ENCODE results near the gene ZNF341.

Gene ZNF341

DNA sequence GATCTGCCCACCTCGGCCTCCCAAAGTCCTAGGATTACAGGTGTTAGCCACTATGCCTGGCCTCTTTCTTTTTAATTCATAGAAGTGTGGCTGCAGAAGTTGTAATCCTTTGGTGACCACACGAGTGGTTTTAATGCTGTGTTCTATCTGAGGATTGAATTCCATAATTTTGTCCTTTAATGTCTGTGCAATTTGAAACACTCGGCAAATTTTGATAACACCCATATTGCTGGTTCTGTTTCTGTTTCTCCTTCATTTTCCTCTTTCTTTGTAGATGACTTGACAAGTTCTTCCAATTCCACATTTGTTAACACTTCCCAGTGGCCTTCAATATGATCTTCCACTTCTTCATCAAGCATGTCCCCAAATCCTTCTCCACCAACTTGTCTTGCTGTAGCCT lies 76.6 kb downstream of the ZNF341 start:
- no peak overlapping the region for H3K9ac ChIP-seq (ENCODE audit: low read depth, low read length)
- DNase-seq = no peak
- no peak for ATAC-seq (ENCODE audit: insufficient read depth, low read depth)
- H3K36me3 ChIP-seq (ENCODE audit: insufficient read depth, low read length) = no peaks in the 10 kb centered on the region
- peaks cover 22% of the 10 kb centered on the region for H3K79me2 ChIP-seq (ENCODE audit: insufficient read depth, low read length)
- peaks cover 16% of the 10 kb centered on the region; the same call in 1 of the 2 replicates for H4K20me1 ChIP-seq (ENCODE audit: insufficient read depth, low read length)
- no peak overlapping the region for H3K4me2 ChIP-seq (ENCODE audit: insufficient read depth, low read length)
- no peaks in the 10 kb centered on the region for H3K9me3 ChIP-seq (ENCODE audit: insufficient read depth, low read length, severe bottlenecking)
- TF ChIP-seq EZH2 (IDR thresholded peaks at IDR 0.05; ENCODE audit: borderline replicate concordance, low read depth, low read length, severe bottlenecking) = no peak
- TF ChIP-seq, protein P1, sequence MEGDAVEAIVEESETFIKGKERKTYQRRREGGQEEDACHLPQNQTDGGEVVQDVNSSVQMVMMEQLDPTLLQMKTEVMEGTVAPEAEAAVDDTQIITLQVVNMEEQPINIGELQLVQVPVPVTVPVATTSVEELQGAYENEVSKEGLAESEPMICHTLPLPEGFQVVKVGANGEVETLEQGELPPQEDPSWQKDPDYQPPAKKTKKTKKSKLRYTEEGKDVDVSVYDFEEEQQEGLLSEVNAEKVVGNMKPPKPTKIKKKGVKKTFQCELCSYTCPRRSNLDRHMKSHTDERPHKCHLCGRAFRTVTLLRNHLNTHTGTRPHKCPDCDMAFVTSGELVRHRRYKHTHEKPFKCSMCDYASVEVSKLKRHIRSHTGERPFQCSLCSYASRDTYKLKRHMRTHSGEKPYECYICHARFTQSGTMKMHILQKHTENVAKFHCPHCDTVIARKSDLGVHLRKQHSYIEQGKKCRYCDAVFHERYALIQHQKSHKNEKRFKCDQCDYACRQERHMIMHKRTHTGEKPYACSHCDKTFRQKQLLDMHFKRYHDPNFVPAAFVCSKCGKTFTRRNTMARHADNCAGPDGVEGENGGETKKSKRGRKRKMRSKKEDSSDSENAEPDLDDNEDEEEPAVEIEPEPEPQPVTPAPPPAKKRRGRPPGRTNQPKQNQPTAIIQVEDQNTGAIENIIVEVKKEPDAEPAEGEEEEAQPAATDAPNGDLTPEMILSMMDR (IDR thresholded peaks at IDR 0.05; ENCODE audit: borderline replicate concordance, extremely low read depth, low read length, poor library complexity, severe bottlenecking) = no peak
- no peak overlapping the region for H2AFZ ChIP-seq (ENCODE audit: low read depth, low read length)
- no peak overlapping the region for H3K4me3 ChIP-seq (ENCODE audit: low read depth in 1 of 2, low read length in 2 of 2)
- H3K27ac ChIP-seq (ENCODE audit: low read length) = no peak overlapping the region
- peaks cover 22% of the 10 kb centered on the region for H3K4me1 ChIP-seq (ENCODE audit: insufficient read depth, low read length)
- no peaks in the 10 kb centered on the region for H3K27me3 ChIP-seq (ENCODE audit: insufficient read depth, low read length, poor library complexity)

DNA sequence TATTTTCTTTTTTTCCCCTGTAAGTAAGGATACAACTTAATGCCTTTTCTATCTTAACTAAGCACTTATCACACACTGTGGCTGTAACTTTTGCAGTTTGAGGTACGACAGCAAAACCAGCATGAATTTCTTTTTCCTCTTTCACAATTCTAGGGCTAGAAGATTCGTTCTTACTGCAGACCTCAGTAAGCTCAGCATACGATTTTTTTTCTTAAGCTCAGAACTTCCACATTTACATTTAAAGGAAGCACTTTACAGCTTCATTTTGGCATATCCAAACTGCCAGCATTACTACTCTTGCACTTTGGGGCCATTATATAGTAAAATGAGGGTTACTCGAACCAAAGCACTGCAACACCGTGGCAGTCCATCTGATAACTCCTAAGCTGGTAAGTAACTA lies 78.5 kb downstream of the ZNF341 start:
- ATAC-seq (ENCODE audit: insufficient read depth, low read depth) (no peak), DNase-seq (no peak)
- H4K20me1 ChIP-seq (ENCODE audit: insufficient read depth, low read length) = peaks cover 32% of the 10 kb centered on the region
- H3K4me1 ChIP-seq (ENCODE audit: insufficient read depth, low read length) = peaks cover 38% of the 10 kb centered on the region
- H3K79me2 ChIP-seq (ENCODE audit: insufficient read depth, low read length) = peaks cover 40% of the 10 kb centered on the region
- no peak overlapping the region for H3K9ac ChIP-seq (ENCODE audit: low read depth, low read length)
- H3K4me2 ChIP-seq (ENCODE audit: insufficient read depth, low read length) = peak overlapping the region; percentile 64; the same call in 1 of the 2 replicates
- TF ChIP-seq, protein P1 (IDR thresholded peaks at IDR 0.05; ENCODE audit: borderline replicate concordance, extremely low read depth, low read length, poor library complexity, severe bottlenecking) = no peak
- TF ChIP-seq EZH2 (IDR thresholded peaks at IDR 0.05; ENCODE audit: borderline replicate concordance, low read depth, low read length, severe bottlenecking) = no peak
- no peaks in the 10 kb centered on the region for H3K27me3 ChIP-seq (ENCODE audit: insufficient read depth, low read length, poor library complexity)
- peaks cover 13% of the 10 kb centered on the region for H3K36me3 ChIP-seq (ENCODE audit: insufficient read depth, low read length)
- H3K27ac ChIP-seq (ENCODE audit: low read length) = no peak overlapping the region
- H2AFZ ChIP-seq (ENCODE audit: low read depth, low read length) = peak overlapping the region; percentile 78
- no peaks in the 10 kb centered on the region for H3K9me3 ChIP-seq (ENCODE audit: insufficient read depth, low read length, severe bottlenecking)
- H3K4me3 ChIP-seq (ENCODE audit: low read depth in 1 of 2, low read length in 2 of 2) = no peak overlapping the region

DNA sequence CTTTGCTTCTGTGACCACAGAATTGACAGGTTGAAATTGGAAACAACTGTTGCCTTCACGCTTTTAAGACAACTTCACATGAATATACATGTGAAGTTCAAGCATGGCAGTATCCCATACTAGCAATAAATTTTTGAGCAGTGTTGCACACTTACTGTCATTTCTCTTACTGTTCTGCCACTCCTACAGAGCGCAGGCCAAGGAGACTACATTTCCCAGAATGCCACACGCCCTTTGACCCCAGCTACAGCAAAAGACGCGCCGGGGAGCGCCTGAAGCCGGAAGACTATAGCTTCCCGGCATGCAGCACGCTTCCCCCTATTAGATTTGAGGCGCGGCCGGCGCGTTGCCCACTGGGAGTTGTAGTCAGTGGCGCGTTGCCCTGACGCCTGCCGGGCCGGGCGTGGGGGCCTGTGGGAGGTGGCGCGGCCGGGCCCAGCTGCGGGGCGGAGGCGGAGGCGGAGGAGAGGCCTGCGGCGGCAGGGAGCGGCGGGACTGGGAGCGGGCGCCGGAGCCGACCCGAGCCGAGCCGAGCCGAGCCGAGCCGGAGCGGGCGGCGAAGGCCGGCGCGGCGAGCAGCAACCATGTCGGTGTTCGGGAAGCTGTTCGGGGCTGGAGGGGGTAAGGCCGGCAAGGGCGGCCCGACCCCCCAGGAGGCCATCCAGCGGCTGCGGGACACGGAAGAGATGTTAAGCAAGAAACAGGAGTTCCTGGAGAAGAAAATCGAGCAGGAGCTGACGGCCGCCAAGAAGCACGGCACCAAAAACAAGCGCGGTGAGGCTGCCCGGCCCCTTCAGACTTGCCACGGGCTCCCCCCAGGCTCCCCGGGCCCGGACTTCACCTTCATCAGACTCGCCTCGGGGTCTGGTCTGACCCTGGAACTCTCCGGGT lies 79.3 kb downstream of the ZNF341 start, which contains the start of gene CHMP4B:
CHMP4B (plus strand) TSS at position 464 of the 891 bp plus-strand sequence; CDS start at position 585, 121 bp downstream.
- peaks cover 49% of the 10 kb centered on the region for H3K79me2 ChIP-seq (ENCODE audit: insufficient read depth, low read length)
- H3K27me3 ChIP-seq (ENCODE audit: insufficient read depth, low read length, poor library complexity) = no peaks in the 10 kb centered on the region
- no peaks in the 10 kb centered on the region for H3K9me3 ChIP-seq (ENCODE audit: insufficient read depth, low read length, severe bottlenecking)
- H3K4me1 ChIP-seq (ENCODE audit: insufficient read depth, low read length) = peaks cover 43% of the 10 kb centered on the region
- peak within 1 kb of the TSS; percentile 57 to 70 for H3K4me3 ChIP-seq (ENCODE audit: low read depth in 1 of 2, low read length in 2 of 2)
- peak within 1 kb of the TSS; percentile 78 for H2AFZ ChIP-seq (ENCODE audit: low read depth, low read length)
- ATAC-seq (ENCODE audit: insufficient read depth, low read depth) (peak; percentile 95), DNase-seq (peak; percentile 99)
- peak within 1 kb of the TSS; percentile 71 for H3K9ac ChIP-seq (ENCODE audit: low read depth, low read length)
- peaks cover 21% of the 10 kb centered on the region for H3K36me3 ChIP-seq (ENCODE audit: insufficient read depth, low read length)
- TF ChIP-seq, protein P1 (IDR thresholded peaks at IDR 0.05; ENCODE audit: borderline replicate concordance, extremely low read depth, low read length, poor library complexity, severe bottlenecking) = no peak
- TF ChIP-seq EZH2 (IDR thresholded peaks at IDR 0.05; ENCODE audit: borderline replicate concordance, low read depth, low read length, severe bottlenecking) = no peak
- peaks cover 41% of the 10 kb centered on the region for H4K20me1 ChIP-seq (ENCODE audit: insufficient read depth, low read length)
- peak within 1 kb of the TSS; percentile 82 for H3K4me2 ChIP-seq (ENCODE audit: insufficient read depth, low read length)
- peak within 1 kb of the TSS; percentile 71 for H3K27ac ChIP-seq (ENCODE audit: low read length)

All from DND-41 (cell line).